Suppressor macrophage (primary cell): ENCODE measurements around the gene CEP128.

ENCODE experiments used
- DNase-seq, 4 experiments: peaks; one replicate each; pipeline ENCODE4 v3.0.0-alpha.2; 2020 to 2022

CEP128 gene

DNA sequence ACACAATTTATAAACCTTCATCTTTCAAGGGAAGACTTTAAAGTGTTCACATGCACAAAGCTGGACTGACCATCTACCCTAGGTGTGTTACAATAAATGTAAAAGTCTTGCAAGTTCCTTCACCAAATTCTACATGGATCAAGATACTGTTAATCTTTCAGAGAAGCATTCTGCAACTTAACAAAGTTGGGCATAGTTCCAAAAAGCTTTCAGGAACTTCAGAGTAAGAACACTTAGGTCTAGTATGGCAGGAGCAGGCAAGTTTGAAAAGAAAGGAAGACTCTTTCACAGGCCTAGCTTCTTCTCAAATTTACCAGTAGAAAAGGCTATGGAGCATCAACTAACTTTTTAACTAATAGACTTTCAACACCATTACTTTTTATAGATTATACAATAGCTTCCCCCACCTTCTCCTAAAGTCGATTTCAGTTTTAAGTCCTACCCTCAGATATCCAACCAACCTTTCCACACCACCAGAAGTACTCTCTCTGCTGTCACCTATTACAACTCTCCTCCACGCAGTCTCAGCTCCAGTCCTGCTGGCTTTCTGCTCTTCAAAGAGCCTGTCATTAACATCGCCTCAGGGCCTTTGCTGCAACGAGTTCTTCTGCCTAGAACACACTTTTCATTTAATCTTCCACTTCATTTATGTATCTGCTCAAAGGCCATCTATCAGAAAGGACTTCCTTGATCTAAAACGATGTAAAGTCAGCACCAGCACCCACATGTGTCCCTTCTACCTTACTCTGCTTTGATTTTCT is 333.9 kb downstream of the CEP128 start:
- DNase-seq, result peak in 1 of 4 experiments; percentile 5

DNA sequence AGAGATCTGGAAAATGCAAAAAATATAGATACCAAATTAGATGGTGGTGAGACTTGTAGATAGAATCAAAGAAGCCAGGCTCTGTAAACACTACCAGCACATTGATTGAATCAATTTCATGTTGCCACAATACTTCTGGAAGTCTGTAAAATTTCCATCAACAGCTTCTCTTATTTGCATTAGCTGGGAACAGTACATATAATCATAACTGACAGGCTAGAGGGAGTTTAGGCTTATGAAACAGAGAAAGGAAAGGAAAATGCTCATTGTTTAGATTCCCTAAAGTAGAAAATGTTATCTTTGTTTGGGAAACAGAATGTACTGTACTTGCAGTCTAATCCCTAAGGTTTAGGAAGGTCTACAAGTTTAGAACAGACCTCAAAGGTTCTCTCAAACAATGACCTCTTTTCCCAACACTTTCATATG is 335.2 kb downstream of the CEP128 start:
- DNase-seq, result no peak

DNA sequence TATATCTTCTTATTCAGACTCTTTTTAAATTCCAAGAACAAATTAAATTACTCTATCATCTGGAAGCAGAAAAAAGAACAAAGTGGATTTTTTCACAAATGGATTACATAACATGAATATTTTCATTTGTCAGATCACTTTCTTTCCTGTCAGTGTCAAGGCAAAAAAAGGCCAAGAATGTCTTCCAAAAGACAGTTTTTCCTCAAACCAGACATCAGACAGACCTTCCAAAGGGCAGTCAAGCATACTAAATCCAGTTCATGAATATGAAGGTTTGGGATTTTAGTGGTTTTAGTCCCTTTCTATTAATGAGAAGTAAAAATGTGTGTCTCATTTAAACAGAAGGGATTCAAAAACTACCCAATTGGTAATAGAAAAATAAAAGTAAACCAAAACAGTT is 336.0 kb downstream of the CEP128 start:
- DNase-seq, result no peak

DNA sequence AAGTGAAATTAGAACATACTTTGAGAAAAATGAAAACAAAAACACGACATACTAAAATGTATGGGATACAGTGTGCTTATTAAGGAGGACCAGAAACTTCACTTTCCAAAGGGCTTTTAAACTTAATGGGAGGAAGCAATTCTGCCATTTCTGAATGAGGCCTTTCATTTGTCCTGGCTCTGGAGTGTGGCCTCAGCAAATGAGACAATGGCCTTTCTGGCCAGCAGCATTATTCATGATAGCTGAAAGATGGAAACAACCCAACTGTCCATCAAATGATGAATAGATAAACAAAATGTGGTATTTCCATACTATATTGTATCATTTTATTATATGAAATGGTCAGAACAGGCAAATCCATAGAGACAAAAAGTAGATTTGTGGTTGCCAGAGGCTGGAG is 338.6 kb downstream of the CEP128 start:
- DNase-seq, result no peak

DNA sequence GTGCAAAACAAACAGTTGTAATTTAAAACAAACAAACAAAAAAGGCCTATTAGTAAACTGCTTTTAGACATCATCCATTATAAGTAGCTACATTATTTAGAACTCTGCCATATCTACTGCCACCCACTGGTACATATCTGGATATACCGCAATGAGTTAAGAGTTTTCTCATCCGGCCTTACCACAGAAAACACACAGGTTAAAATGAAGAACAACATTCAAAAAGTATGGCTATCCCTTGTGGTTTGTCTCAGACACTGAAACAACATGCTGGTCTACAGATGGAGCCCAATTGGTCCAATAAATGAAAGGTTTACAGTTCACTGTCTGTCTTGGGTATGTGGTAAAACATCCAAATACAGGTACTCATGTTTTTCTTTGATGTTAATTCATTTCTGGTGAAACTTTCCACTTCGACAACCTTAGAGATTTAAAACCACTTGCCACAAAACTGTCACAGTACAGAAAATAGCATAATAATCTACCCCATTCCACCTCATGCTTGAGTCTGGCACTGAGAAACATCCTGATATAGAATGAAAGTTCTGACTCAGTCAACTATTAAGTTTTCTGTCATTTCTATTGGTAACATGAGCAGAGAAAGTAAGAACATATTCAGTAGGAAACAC is 354.3 kb downstream of the CEP128 start:
- DNase-seq, result peak in 2 of 4 experiments; percentile 7 to 12

DNA sequence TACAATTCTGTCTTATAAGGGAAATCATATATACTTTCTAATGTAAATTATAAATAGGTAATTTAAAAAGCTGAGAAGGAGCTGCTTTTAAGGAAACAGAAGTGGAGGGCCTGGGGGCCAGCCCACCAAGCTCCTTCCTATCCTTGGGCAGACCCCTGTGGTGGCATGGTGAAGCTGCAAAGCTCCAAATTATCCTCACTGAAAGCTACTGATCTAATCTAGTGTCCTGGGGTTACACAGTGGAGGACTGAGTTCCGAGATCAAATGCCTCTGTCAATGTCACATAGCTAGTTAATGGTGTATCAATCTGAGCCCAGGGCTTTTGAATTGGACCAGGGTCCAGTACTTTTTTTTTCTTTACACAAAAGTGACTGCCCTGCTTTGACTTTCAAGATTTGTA is 355.4 kb downstream of the CEP128 start:
- no peak for DNase-seq

DNA sequence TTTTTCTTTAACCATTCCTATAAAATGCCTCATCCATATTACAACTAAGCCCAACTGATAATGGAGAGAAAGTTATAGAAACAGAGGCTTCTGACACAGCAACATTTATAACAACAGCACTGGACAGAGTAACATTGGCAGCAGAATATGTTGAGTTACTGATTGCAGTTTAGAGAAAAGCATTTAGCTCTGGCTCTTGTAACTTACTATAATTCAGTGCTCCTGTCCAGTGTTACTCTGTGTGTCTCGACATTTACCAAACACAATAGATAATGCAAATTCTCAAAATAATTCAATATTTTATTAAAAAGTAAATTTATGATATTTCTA is 356.1 kb downstream of the CEP128 start:
- DNase-seq, result no peak

DNA sequence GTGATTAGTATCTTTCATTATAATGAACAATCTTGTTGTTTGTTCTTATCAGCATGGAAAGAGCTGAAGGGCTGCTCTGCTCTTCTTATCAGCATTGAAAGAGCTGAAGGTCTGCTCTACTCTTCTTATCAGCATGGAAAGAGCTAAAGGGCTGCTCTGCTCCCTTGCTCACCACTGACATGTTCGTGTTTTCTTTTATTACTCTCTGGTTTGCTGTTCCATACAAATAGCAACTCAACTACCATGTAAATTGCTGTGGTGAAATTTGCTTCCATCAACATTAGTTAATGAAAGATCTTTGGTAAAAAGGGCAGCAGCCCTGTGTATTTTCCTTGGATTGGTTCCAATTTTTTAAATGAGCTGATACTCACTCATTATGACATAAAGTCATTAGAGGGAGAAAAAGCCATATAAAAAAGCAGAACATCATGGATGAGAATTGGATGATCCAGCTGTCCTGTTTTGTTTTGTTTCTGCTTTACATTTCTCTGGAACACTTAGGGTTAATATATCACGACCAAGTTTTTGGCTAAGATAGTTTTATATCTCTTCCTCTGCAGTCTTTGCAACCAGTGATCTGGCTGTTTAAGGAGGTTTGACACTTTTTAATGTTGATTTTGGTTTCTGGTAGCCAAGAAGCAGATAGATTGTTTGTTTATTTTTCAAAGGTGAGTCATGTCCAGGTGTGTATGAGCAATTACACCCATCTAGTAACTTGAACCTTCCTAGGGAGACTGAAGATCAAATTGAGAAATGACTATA is 356.6 kb downstream of the CEP128 start:
- no peak for DNase-seq

DNA sequence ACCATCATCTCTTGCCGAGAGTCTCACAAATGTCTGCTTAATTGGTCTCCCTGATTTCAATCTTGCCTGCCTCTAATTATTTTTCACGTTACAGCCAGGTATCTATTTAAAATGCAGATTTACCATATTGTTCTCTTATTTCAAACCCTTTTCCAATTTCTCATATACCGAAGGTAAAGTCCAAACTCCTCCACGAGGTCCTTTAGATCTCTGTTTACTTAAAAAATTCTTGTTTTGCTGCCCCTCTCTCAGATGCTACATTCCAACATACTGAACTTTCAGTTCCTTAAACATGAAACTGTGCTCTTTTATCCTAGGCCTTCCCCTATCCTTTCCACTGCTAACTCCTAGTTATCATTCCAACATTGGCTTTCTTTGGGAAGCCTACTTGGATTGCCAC is 363.9 kb downstream of the CEP128 start:
- no peak for DNase-seq

DNA sequence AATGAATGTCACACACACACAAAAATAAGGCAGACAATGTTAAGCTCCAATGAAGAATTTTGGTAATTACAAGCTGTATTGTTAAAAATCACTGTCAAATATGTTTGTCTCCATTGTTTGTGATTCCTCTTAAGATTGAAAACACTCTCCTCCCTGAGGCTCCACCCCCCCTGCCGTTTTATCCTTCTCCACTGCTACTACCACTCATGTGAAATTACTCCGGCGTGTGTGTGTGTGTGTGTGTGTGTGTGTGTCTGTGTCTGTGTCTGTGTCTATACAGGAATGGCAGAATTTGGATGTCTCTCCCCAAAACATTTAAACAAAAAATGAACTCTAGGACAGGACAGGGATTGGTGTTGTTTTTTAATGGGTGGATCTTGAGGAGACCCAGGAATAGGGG is 365.1 kb downstream of the CEP128 start:
- DNase-seq, result no peak

DNA sequence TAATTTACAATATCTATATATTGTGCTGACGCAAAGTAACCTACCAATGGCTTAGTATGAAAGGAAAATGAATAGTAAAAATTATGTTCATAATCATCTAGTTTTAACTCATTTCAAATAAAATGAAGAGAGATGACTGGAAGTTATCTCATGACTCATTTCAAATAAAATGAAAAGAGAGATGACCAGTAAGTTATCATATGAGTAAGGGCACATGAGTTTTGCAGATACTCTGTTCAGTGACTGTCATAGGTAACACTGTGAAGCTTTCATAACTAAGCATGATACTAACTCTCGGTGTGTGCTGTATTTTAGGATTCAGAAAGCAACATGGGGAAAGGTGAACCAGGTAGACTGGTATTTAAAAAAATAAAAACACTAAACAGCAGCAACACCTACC is 365.8 kb downstream of the CEP128 start:
- no peak for DNase-seq

DNA sequence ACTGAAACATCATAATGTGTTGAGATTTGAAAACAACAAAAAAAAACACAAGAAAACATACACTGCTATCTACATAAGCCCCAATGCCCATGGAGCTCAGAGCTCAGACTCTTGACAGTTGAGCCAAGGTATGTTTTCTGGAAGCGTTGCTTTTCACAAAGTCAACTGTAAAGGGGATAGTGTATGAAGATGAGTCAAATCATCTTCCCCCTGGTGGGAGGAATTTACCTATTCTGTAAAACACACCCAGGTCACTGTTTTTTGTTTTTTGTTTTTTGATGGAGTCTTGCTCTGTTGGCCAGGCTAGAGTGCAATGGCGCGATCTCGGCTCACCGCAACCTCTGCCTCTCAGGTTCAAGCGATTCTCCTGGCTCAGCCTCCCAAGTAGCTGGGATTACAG is 368.9 kb downstream of the CEP128 start:
- DNase-seq, result no peak

DNA sequence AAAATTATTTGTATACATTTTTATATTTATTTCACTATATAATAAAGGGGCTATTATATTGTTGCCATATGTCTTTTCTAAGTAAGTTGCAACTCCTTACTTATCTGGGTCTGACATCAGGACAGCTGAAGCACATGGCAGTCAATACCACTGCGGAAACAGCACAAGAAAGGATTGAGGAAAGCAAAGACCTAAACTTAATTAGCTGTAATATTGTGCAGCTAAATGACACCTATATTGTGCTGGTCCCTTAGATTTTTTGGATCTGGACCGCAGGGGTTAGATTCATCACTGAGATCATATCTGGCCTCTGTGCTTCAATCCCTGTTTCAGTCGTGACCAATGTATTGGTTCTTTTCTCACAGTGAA is 370.6 kb downstream of the CEP128 start:
- no peak for DNase-seq

DNA sequence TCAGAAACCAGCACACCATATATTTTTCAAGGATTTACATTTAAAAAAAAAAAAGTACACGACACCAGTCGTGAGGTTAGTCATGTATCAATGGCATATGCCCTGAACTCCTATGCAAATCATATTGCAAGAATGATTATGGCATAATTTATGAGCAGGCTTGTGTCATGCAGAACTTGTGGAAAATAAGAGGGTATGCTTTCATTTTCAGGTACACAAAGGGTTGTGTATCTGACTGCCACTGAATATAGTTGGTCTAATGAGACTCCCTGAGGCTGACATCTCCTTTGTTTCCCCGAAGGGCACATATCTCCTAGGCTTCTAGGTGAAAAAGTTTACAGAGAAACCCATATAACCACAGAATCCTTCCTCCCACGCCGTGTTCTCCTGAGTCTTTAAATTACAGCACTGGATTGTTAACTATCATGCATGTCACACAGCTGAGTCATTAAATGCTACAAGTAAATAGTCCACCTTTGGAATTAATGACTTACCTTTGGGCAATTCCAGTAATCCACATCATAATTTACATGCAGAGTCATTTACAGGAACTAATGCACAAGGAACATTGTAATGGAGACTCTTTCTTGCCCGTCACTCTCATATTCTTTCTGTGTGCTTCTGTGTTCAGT is 373.5 kb downstream of the CEP128 start:
- no peak for DNase-seq

DNA sequence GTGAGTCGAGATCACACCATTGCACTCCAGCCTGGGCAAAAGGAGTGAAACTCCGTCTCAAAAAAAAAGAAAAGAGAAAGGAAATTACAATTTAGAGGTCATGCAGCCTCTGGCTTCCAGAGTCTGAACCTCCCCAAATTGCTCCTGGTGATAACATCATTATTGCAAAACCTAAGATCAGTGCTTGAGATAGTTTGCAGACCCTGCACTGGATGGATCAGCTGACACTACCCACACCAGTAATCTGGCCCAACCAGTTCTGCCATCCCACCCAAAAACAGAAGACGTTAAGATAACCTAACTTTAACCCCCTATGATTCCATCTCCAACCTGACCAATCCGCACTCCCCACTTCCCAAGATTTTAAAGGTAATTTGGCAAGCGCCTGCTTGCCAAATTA is 376.5 kb downstream of the CEP128 start:
- DNase-seq, result no peak

DNA sequence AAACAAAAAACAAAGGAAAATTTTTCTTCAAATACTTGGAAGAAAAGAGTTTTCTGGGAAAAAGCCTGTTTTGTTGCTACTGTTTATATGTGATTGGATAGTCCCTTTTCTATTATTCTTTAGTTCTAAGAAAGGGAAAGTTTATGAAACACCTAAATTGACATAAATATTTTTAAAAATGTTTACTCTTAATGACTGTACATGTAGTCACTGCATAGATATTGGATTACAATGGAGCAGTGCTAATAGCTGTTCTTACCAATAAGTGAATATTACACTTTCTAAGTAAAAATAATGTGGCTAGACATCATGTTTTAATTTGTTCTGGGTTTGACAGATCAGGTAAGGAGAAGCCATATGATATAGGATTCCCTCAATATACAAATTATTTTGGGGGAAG is 377.5 kb downstream of the CEP128 start:
- no peak for DNase-seq

DNA sequence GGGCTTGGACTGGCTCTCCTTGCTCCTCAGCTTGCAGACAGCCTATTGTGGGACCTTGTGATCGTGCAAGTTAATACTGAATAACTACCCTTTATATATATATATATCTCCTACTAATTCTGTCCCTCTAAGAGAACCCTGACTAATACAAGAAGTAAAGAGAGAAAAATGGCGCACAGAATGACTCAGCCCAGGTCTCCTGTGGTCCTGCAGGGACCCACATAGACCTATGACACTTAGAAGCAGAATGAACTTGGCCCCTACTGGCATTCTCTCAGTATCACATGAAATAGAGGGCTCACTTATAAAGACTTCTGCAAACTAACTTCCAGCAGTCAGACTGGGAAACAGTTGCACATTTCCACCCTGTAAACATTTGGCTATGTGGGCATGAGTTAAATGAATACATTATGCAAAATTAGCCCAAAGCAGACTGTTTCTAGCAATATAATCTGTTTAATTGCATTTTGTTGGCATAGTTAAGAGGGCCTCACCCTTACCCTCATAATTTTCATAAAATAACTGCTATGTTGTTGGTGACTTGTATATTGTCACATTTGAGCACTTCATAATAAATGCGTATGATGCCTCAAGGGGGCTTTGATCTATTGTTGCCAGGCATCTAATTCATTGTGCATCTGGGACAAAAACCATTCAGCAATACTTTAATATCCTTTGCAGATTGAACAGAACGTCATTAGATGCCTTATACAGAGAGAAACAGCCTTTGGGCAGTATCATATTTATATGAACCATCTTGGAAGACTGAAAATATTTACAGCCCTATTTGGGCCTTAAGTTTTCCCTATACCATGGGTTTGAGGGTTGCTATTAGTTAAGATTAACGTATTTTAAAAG is 380.5 kb downstream of the CEP128 start:
- no peak for DNase-seq

DNA sequence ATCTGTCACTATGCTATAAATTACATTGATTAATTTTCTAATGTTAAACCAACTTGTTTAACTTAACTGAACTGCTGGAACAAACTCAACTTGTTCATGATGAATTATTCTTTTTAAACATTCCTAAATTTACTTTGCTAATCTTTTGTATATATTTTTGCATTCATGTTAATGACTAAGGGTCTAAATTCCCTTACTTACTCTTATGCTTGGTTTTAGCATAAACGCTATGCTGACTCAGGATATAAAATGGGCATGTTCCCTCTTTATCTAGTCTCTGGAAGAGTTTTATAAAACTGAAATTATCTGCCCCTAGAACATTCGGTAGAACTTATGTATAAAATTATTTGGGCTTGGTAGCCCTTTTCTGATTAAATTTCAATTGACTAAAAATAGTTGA is 387.4 kb downstream of the CEP128 start:
- DNase-seq, result no peak

DNA sequence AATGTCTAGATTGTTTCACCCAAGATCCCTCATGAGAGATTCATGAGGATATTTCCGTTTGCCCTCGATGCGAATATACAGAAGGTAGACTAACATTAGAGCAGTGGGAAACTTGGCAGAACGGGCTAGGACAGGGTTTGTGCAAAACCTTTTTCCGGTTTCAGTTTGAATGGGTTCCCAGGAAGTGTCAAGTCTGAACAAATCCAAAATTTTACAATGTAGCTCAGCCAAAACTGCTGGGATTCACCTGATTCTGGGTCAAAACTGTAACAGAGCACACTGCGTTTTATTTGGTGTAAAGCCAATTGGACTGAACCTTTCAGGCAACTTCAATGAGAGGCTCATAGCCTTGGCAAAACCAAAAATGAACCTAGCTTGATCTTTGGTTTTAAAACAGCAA is 392.4 kb downstream of the CEP128 start:
- no peak for DNase-seq

DNA sequence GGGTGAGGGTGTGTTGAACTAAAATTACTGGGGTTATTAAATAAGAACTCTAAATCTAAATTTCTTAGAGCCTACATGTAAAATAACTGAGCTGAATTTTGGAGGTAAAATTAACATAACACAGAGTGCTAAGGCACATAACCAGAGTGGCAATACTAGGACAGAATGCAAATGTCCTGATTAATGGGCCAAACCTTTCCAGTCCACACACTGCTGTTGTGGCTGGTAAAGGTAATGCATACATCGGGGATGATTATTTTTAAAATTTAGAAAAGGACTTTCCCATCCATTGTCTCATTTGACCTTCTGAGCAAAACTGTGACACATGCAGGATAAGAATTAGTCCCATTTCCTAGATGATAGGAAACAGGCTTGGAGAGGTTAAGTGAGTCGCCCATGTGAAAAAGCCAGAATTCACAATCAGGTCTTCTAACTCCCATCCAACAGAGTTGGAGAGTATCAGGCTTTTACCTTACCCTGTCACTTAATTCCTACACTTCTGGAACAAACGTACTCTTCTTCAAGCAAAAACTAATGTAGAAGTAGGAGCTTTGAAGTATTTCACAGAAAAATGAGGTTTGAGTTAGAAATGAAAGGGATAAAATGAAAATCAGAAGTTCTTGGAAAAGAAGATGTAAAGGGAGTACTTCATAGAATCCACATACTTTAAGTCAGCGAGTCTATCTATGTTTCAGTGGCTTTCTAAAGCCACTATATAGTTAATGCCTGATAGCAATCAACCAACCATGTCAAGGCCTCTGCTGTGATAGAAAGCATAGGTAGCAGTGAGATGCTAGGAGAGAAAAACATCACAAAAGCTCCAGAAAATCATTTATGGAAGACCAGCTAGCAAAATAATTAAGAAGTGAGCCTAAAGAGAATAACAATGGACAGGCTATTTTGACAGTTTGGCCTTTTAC is 395.3 kb downstream of the CEP128 start:
- DNase-seq, result no peak

DNA sequence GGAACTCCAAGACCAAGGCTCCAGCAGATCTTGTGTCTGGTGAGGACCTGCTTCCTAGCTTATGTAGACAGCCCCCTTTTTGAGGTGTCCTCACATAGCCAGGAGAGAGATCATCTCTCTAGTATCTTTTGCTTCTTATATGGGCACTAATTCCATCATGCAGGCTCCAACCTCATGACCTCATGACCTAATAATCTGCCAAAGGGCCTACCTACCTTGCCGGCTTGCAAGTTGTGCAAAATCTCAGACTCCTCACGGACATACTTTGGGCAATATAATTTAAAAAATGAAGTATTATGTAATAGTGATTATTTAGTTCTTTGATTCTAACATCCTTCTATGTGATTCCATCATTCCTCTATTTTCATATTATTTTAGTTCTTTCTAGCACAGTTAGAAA is 397.2 kb downstream of the CEP128 start:
- DNase-seq, result no peak
